Subcutaneous abdominal adipose tissue (tissue), 5 donors: ENCODE data around the gene MAPK1IP1L.
"Not testable (repeated sequence)": the region's sequence is repeated elsewhere in the genome, so short reads cannot be mapped to it uniquely, and the experiment has no call there.

Experiments used
- H3K27ac ChIP-seq: one replicate; pipeline ENCODE4 v1.7.0; 2013; ENCODE audit warnings: low read depth, mild to moderate bottlenecking, inconsistent platforms, low read length, moderate library complexity
- H3K27me3 ChIP-seq, 5 donors: one replicate each; pipeline ENCODE4 v1.7.0; 2013; ENCODE audit warnings: low read length in 5 of 5, inconsistent platforms in 1 of 5; ENCODE audit not compliant: control insufficient read depth in 5 of 5, insufficient read depth in 4 of 5
- H3K36me3 ChIP-seq, 5 donors: one replicate each; pipeline ENCODE4 v1.7.0; 2013; ENCODE audit warnings: low read length in 5 of 5; ENCODE audit not compliant: control insufficient read depth in 5 of 5, insufficient read depth in 5 of 5
- H3K4me1 ChIP-seq, 5 donors: one replicate each; pipeline ENCODE4 v1.7.0; 2013; ENCODE audit warnings: low read length in 5 of 5, mild to moderate bottlenecking in 3 of 5, moderate library complexity in 1 of 5; ENCODE audit not compliant: control insufficient read depth in 5 of 5, insufficient read depth in 5 of 5
- H3K4me3 ChIP-seq, 5 donors: one replicate each; pipeline ENCODE4 v1.7.0; 2013; ENCODE audit warnings: low read length in 5 of 5, low read depth in 1 of 5
- H3K9ac ChIP-seq, 5 donors: one replicate each; pipeline ENCODE4 v1.7.0; 2013; ENCODE audit warnings: low read length in 5 of 5, mild to moderate bottlenecking in 4 of 5, moderate library complexity in 3 of 5
- H3K9me3 ChIP-seq, 5 donors: one replicate each; pipeline ENCODE4 v1.7.0; 2013; ENCODE audit warnings: low read length in 5 of 5; ENCODE audit not compliant: control insufficient read depth in 5 of 5
- donor health status: healthy.
- donor health status: healthy.
- donor health status: healthy.
- donor health status: healthy.
- donor health status: healthy.

MAPK1IP1L gene

DNA sequence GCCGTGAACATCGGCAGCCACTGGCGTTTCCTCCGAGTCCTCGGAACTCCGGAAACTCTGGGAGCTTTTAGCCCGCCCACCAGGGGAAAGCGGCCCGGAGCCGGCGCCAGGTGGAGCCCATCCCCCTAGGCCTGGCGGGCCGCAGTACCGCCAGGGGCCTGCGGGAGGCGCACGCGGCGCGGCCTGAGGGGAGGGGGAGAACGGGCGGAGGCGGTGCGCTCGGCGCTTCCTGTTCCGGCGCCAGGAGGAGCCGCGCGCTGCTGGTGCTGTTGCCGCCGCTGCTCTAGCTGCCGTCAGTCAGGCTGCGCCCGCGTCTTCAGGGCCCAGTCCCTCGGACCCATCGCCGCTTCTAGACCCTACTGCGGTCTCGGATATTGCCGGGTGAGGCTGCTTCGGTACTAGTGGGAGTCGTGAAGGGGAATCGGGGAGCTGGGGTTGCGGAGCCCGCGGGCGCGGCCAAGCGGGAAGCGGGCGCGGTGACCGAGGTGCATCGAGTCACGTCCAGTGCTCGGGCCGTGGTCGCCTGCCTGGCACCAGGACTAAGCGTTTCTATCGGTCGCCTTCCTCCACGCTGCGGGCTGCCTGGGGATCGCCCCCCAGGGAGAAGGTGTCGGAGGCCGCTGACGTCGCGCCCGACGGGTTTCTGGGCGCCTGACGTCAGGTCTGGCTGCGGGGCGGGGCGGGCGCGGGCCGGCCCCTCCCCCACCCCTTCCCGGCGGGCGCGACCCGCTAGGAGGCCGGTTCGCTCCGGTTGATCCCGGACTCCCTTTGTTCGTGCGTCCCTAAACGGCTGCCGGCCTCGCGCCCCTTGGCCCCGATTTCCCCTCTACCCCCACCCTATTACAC, at the start of gene MAPK1IP1L:
MAPK1IP1L (plus strand) TSS at position 225 of the 846 bp plus-strand sequence. CDS start 10,037 bp downstream, outside the sequence.
- peak within 1 kb of the TSS; percentile 99 for H3K27ac ChIP-seq
- H3K27me3 ChIP-seq: no peaks in the 10 kb centered on the region
- peak within 1 kb of the TSS; percentile 77 to 98 (median 97) for H3K4me3 ChIP-seq
- peak within 1 kb of the TSS; percentile 96 to 100 (median 100) for H3K9ac ChIP-seq
- no peaks in the 10 kb centered on the region for H3K9me3 ChIP-seq
- H3K4me1 ChIP-seq: peaks cover 0 to 26% (median 19%) of the 10 kb centered on the region in 5 donors
- H3K36me3 ChIP-seq: peaks cover 0 to 2% (median 0%) of the 10 kb centered on the region in 5 donors

GRCh38 chr14:55005071-55005470, 46.4 kb upstream of the MAPK1IP1L start:
- Histone ChIP-seq H3K4me3 (no peak overlapping the region), H3K4me1 (no peaks in the 10 kb centered on the region), H3K27me3 (no peaks in the 10 kb centered on the region), H3K36me3 (peaks cover 0 to 10% (median 3%) of the 10 kb centered on the region in 5 donors), H3K9me3 (no peaks in the 10 kb centered on the region), H3K27ac (no peak overlapping the region), H3K9ac (no peak overlapping the region)

DNA sequence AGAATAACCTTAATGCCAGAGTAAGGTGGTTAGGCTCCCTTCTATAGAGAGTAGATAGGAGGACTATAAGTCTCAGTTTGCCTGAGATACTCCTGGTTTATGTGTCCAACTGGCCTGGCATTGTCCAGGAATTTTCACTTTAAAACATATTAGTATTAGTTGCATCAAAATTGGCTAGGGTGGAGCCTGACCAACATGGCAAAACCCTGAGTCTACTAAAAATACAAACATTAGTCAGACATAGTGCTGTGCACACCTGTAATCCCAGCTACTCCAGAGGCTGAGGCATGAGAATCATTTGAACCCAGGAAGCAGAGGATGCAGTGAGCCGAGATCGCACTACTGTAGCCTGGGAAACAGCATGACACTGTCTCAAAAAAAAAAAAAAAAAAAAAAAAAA, 36.4 kb upstream of the MAPK1IP1L start:
- Histone ChIP-seq H3K27ac (no peak overlapping the region), H3K4me1 (no peaks in the 10 kb centered on the region), H3K4me3 (no peak overlapping the region), H3K27me3 (no peaks in the 10 kb centered on the region), H3K9me3 (no peaks in the 10 kb centered on the region), H3K36me3 (peaks cover 0 to 2% (median 0%) of the 10 kb centered on the region in 5 donors), H3K9ac (no peak overlapping the region)

DNA sequence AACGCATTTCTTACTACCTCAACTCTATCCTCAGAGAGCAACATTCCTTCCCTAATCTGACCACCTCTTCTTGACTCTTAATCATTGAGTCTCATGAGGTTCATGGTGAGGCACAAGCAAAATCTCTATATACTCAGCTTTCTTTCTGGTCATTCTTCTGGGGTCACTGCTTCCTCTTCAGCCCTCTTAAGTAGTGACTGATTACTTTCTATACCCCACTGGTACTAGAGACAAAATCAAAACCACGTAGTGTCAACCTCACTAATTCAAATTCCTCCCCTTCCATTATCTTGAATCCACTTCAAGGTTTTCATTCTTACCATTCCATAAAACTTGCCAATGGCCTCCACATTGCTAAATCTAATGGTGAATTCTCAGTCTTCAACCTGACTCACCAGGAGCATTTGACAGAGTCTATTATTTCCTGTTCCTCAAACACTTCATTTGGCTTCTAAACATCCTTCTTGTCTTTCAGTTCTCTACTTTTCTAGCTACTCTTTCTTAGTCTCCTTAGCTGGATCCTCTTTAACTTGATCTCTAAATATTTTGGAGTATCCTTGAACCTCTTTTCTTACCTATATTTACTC, 31.4 kb upstream of the MAPK1IP1L start:
- Histone ChIP-seq H3K27ac (no peak overlapping the region), H3K4me3 (no peak overlapping the region), H3K27me3 (no peaks in the 10 kb centered on the region), H3K4me1 (no peaks in the 10 kb centered on the region), H3K9me3 (no peaks in the 10 kb centered on the region), H3K9ac (no peak overlapping the region), H3K36me3 (peaks cover 0 to 3% (median 0%) of the 10 kb centered on the region in 5 donors)

- H3K27ac ChIP-seq, H3K4me3 ChIP-seq, H3K9me3 ChIP-seq, H3K9ac ChIP-seq, H3K36me3 ChIP-seq, H3K27me3 ChIP-seq: not testable (repeated sequence)
- H3K4me1 ChIP-seq: peaks cover 0 to 27% (median 24%) of the 10 kb centered on the region in 5 donors
Measured at GRCh38 chr14:55024365-55024764, 27.1 kb upstream of the MAPK1IP1L start.

DNA sequence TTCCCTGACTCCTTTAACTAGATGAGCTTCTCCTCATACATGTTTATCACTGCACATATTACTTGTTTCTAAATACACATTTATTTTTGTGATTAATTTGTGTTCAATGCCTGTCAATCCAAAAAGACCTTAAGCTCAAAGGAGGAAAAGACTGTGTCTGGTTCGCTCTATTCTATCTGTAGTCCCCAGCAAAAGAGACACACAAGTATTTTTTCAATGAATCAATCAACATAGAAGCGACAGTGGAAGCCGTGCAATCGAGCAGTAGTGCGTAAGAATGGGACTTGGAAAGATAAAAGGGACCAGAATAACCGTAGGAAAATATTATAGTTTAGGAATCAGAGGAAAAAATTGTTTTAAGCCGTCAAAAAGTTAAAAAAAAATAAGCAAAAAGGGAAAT, 25.5 kb upstream of the MAPK1IP1L start:
- H3K36me3 ChIP-seq: no peaks in the 10 kb centered on the region
- peak overlapping the region in 3 of 5 donors; percentile 87 to 93 (median 91) for H3K9ac ChIP-seq
- H3K4me3 ChIP-seq: peak overlapping the region; percentile 85 to 100 (median 100)
- H3K4me1 ChIP-seq: peaks cover 0 to 27% (median 24%) of the 10 kb centered on the region in 5 donors
- H3K27me3 ChIP-seq: no peaks in the 10 kb centered on the region
- no peaks in the 10 kb centered on the region for H3K9me3 ChIP-seq
- H3K27ac ChIP-seq: peak overlapping the region; percentile 72

DNA sequence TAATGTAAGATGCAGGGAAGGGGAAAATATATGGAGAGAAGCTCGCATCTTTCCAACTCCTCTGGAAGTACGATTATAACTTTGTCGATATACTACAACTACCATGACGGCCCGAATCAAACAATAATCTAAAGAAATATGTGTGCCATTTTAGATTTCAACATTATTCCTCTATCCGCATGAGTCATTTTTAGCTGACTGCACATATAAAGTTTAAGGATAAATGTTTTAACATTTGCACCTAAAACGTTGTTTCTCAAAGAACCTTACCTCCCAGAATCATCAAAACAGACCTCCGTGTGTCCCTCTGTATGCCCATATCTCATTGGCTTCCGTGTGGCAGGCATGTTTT, 25.0 kb upstream of the MAPK1IP1L start:
- no peaks in the 10 kb centered on the region for H3K9me3 ChIP-seq
- no peaks in the 10 kb centered on the region for H3K27me3 ChIP-seq
- H3K9ac ChIP-seq: peak overlapping the region; percentile 43 to 93 (median 87)
- peak overlapping the region; percentile 85 to 100 (median 100) for H3K4me3 ChIP-seq
- H3K27ac ChIP-seq: peak overlapping the region; percentile 72
- H3K36me3 ChIP-seq: no peaks in the 10 kb centered on the region
- H3K4me1 ChIP-seq: peaks cover 0 to 32% (median 27%) of the 10 kb centered on the region in 5 donors

DNA sequence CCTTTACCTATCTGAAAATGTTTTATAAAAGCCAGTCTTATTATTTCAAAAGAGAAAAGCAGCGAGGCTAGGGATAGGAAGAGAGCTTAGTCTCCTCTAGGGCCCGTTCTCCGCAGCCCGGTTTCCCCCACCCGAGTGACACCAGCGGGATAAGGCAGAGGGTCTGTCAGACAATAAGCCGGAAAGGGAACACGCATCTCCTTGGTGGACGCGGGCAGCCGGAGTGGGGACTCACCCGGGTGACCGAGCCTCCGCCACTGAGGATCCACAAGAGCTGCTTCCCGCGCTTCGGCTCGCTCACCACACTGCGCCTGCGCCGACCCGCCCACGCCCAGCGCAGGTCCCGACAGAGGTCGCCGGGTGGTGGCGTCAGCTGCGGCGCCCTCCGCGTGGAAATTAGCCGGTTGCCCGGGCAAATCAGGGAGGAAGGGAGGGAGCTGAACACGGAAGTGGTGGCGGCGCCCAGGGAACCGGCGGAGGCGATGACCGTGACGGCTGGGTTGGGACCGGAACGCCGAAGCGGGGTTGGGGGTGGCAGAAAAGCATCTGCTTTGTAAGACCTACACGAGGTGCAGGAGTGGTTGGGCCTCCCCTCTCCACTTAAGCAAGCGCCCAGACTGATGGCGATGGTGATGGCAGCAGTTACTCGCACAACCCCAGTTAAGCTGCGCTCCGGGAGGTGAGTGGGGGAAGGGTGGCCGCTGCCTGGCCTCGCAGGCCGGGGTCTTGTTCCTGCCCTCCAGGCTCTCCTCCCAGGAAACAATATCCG, 24.5 kb upstream of the MAPK1IP1L start, which contains the start of the genes SOCS4 and WDHD1:
SOCS4 (plus strand) TSS at position 444 of the 769 bp plus-strand sequence. CDS start 15,806 bp downstream, outside the sequence.
WDHD1 (minus strand) TSS at position 307 of the 769 bp plus-strand sequence. CDS start 312 bp downstream, outside the sequence.
- Histone ChIP-seq H3K9ac (peak within 1 kb of the TSS; percentile 84 to 93 (median 89)), H3K4me3 (peak within 1 kb of the TSS; percentile 94 to 100 (median 100)), H3K4me1 (peaks cover 0 to 34% (median 27%) of the 10 kb centered on the region in 5 donors), H3K27me3 (no peaks in the 10 kb centered on the region), H3K36me3 (no peaks in the 10 kb centered on the region), H3K9me3 (no peaks in the 10 kb centered on the region), H3K27ac (peak within 1 kb of the TSS; percentile 72)

- no peaks in the 10 kb centered on the region for H3K36me3 ChIP-seq
- H3K4me1 ChIP-seq: peaks cover 0 to 34% (median 27%) of the 10 kb centered on the region in 5 donors
- no peaks in the 10 kb centered on the region for H3K9me3 ChIP-seq
- no peaks in the 10 kb centered on the region for H3K27me3 ChIP-seq
- peak overlapping the region; percentile 94 to 100 (median 100) for H3K4me3 ChIP-seq
- peak overlapping the region; percentile 72 for H3K27ac ChIP-seq
- peak overlapping the region; percentile 57 to 93 (median 89) for H3K9ac ChIP-seq
Measured at GRCh38 chr14:55028066-55028465, 23.4 kb upstream of the MAPK1IP1L start.
